ENCODE results near the gene C9orf85. TPM values are rescaled to one million over a fixed set of nuclear protein-coding genes. Genes with fewer than 3 reads are reported as not detected.
A peak's percentile ranks its signal among the peaks of the same experiment; 100 is the strongest.
"Not testable (repeated sequence)": the region's sequence is repeated elsewhere in the genome, so short reads cannot be mapped to it uniquely, and the experiment has no call there.

C9orf85 gene
- polyA plus RNA-seq, 6 donors from 2014 or later, result 2.1 to 15.7 (median 11.6) TPM

GRCh38 chr9:71936066-71936465 is 24.6 kb downstream of the C9orf85 start:
- Mint-ChIP-seq H3K4me3 (no peak overlapping the region), H3K27ac (peak overlapping the region in 4 of 6 donors; percentile 2 to 83 (median 12)), H3K27me3 (no peaks in the 10 kb centered on the region), H3K9me3 (peaks cover 0 to 4% (median 0%) of the 10 kb centered on the region in 7 donors), H3K4me1 (peaks cover 18 to 35% (median 24%) of the 10 kb centered on the region in 3 donors), H3K36me3 (no peaks in the 10 kb centered on the region)
- DNase-seq (no peak), ATAC-seq (ENCODE audit: low read depth in 2 of 2) (no peak)

- Mint-ChIP-seq H3K27ac (peak overlapping the region in 3 of 6 donors; percentile 2 to 72 (median 26)), H3K9me3 (peaks cover 0 to 4% (median 0%) of the 10 kb centered on the region in 7 donors), H3K4me1 (peaks cover 22 to 46% (median 24%) of the 10 kb centered on the region in 3 donors), H3K27me3 (no peaks in the 10 kb centered on the region), H3K4me3 (no peak overlapping the region), H3K36me3 (no peaks in the 10 kb centered on the region)
- DNase-seq (no peak), ATAC-seq (ENCODE audit: low read depth in 2 of 2) (no peak)
Measured at GRCh38 chr9:71937070-71937625, 25.7 kb downstream of the C9orf85 start.

DNA sequence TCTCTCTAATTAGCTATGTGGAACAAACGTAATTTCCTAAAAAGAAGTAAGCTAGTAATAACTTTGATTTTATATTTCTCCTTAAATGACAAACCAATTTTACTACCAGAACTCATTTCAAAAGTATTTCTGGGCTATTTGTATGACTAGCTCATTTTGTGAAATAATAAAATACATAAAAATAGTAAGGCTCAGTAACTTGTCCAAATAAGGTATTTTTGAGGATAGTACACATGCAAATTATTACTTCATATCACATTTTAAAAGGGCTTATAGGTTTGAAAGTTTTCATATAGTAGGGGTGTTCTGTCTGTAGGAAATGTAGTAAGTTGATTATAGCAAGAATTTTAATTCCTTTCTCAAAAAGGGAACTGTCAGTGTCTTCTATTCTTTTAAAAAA is 26.5 kb downstream of the C9orf85 start:
- H3K27ac Mint-ChIP-seq, result peak overlapping the region in 1 of 6 donors; percentile 16
- DNase-seq (no peak), ATAC-seq (ENCODE audit: low read depth in 2 of 2) (no peak)
- H3K4me1 Mint-ChIP-seq, result peaks cover 21 to 41% (median 24%) of the 10 kb centered on the region in 3 donors
- H3K27me3 Mint-ChIP-seq, result no peaks in the 10 kb centered on the region
- no peak overlapping the region for H3K4me3 Mint-ChIP-seq
- peaks cover 0 to under 1% (median 0%) of the 10 kb centered on the region in 7 donors for H3K9me3 Mint-ChIP-seq
- H3K36me3 Mint-ChIP-seq, result no peaks in the 10 kb centered on the region

GRCh38 chr9:71941060-71941568 is 29.7 kb downstream of the C9orf85 start:
- Mint-ChIP-seq H3K36me3 (no peaks in the 10 kb centered on the region), H3K9me3 (no peaks in the 10 kb centered on the region), H3K27me3 (no peaks in the 10 kb centered on the region), H3K27ac (no peak overlapping the region), H3K4me3 (no peak overlapping the region), H3K4me1 (peaks cover 8 to 30% (median 11%) of the 10 kb centered on the region in 3 donors)
- no peak for DNase-seq
- ATAC-seq (ENCODE audit: low read depth in 2 of 2), result no peak

DNA sequence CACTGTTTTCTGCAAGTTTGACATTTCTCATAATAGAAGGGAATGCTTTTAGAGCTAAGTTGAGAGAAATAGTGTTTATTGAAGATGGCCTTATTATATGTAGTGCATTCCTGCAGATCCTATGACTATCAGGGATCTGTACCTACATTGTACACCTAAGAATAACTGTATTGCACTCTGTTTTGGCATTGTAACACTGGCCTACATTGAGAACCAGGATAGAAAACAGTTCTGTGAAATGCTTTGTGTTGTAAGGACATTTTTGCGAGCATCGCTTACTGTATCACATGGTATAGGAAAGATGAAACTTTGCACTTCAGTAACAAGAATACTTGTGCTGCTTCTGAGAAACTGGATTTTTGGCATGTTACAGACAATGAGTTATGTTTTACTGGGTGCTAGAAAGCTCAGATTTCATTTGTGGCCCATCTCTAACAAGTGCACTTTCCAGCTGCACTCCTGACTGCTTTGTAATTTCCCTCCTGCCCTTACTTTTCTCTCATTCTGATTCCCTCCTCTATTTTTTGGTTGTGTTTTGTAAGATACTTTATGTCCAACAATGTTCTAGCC is 30.6 kb downstream of the C9orf85 start:
- peak overlapping the region in 1 of 6 donors; percentile 39 for H3K27ac Mint-ChIP-seq
- DNase-seq, result no peak
- H3K4me3 Mint-ChIP-seq, result no peak overlapping the region
- H3K4me1 Mint-ChIP-seq, result peaks cover 6 to 25% (median 9%) of the 10 kb centered on the region in 3 donors
- H3K9me3 Mint-ChIP-seq, result no peaks in the 10 kb centered on the region
- no peak for ATAC-seq (ENCODE audit: low read depth in 2 of 2)
- no peaks in the 10 kb centered on the region for H3K27me3 Mint-ChIP-seq
- H3K36me3 Mint-ChIP-seq, result peaks cover 3% of the 10 kb centered on the region in 2 donors

DNA sequence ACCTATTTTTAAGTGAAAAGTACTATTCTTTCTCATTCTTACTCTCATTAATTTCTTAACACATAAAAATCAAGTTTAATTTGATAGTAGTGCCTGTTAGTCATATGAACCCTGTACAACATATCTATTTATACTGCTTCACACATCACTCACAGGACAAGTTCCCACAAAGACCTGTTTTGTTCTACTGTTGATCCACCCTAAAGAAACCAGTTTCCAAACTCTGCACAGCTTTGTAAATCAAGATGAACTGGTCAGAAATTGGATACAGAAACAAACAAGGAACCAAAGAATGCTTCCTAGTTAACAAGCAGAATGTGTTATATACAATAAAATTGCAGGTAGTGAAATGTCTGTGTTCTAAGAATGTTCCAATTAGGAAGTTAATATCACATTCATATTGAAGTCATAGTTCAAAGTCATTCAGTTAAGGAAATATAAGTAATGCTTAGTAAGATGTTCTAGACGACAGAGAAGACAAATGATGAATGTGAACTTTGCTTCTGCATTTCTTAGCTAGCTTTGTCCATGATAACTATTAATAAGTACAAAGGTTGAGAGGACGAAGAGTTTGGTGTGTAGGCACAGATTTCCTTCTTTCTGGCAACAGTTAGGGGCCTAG is 33.4 kb downstream of the C9orf85 start:
- peaks cover 2 to 21% (median 9%) of the 10 kb centered on the region in 3 donors for H3K4me1 Mint-ChIP-seq
- H3K27me3 Mint-ChIP-seq, result no peaks in the 10 kb centered on the region
- DNase-seq (no peak), ATAC-seq (ENCODE audit: low read depth in 2 of 2) (no peak)
- H3K9me3 Mint-ChIP-seq, result no peaks in the 10 kb centered on the region
- H3K36me3 Mint-ChIP-seq, result peaks cover 7 to 15% of the 10 kb centered on the region in 2 donors
- H3K27ac Mint-ChIP-seq, result peak overlapping the region in 2 of 6 donors; percentile 12 to 50
- no peak overlapping the region for H3K4me3 Mint-ChIP-seq

DNA sequence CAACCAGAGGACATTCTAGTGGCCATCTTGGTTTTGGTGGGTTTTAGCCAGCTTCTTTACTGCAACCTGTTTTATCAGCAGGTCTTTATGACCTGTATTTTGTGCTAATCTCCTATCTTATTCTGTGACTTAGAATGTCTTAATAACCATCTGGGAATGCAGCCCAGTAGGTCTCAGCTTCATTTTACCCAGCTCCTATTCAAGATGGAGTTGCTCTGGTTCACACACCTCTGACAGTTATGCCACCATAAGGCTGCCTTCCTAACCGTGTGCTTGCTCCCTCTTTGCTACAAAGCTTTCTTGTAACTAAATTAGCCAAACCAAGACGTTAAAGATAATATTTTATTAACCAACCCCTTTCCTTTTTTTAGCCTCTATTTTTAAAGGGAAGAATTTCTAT is 43.2 kb downstream of the C9orf85 start:
- Mint-ChIP-seq H3K27ac (peak overlapping the region in 1 of 6 donors; percentile 42), H3K36me3 (peaks cover 0 to 14% of the 10 kb centered on the region in 2 donors)
- not testable (repeated sequence) for ATAC-seq (ENCODE audit: low read depth in 2 of 2); H3K4me3 Mint-ChIP-seq; H3K27me3 Mint-ChIP-seq; DNase-seq; H3K9me3 Mint-ChIP-seq; H3K4me1 Mint-ChIP-seq

- no peaks in the 10 kb centered on the region for H3K9me3 Mint-ChIP-seq
- no peak overlapping the region for H3K27ac Mint-ChIP-seq
- DNase-seq (no peak), ATAC-seq (ENCODE audit: low read depth in 2 of 2) (no peak)
- no peaks in the 10 kb centered on the region for H3K27me3 Mint-ChIP-seq
- no peaks in the 10 kb centered on the region for H3K4me1 Mint-ChIP-seq
- peaks cover 0 to 12% of the 10 kb centered on the region in 2 donors for H3K36me3 Mint-ChIP-seq
- H3K4me3 Mint-ChIP-seq, result no peak overlapping the region
Measured at GRCh38 chr9:71955300-71955915, 44.0 kb downstream of the C9orf85 start.

GRCh38 chr9:71962328-71962727 is 50.9 kb downstream of the C9orf85 start:
- peaks cover 16 to 33% of the 10 kb centered on the region in 2 donors for H3K36me3 Mint-ChIP-seq
- H3K4me3 Mint-ChIP-seq, result no peak overlapping the region
- ATAC-seq (ENCODE audit: low read depth in 2 of 2), result no peak
- peak overlapping the region in 2 of 6 donors; percentile 42 to 80 for H3K27ac Mint-ChIP-seq
- peaks cover 0 to 12% (median 4%) of the 10 kb centered on the region in 7 donors for H3K9me3 Mint-ChIP-seq
- H3K27me3 Mint-ChIP-seq, result no peaks in the 10 kb centered on the region
- H3K4me1 Mint-ChIP-seq, result no peaks in the 10 kb centered on the region
- no peak for DNase-seq

DNA sequence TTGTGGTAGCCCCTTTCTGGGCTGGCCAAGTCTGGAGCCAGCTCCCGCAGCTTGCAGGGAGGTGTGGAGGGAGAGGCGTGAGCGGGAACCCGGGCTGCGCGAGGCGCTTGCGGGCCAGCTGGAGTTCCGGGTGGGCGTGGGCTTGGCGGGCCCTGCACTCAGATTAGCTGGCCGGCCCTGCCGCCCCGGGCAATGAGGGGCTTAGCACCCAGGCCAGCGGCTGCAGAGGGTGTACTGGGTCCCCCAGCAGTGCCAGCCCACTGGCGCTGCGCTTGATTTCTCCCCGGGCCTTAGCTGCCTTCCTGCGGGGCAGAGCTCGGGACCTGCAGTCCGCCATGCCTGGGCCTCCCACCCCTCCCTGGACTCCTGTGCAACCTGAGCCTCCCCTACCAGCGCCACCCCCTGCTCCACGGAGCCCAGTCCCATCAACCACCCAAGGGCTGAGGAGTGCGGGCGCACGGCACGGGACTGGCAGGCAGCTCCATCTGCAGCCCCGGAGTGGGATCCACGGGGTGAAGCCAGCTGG is 52.1 kb downstream of the C9orf85 start:
- not testable (repeated sequence) for H3K4me1 Mint-ChIP-seq; H3K27ac Mint-ChIP-seq; DNase-seq; ATAC-seq (ENCODE audit: low read depth in 2 of 2); H3K27me3 Mint-ChIP-seq; H3K4me3 Mint-ChIP-seq
- H3K9me3 Mint-ChIP-seq, result peaks cover under 1 to 23% (median 15%) of the 10 kb centered on the region in 7 donors
- peaks cover 28 to 42% of the 10 kb centered on the region in 2 donors for H3K36me3 Mint-ChIP-seq

GRCh38 chr9:71965403-71965802 is 54.0 kb downstream of the C9orf85 start:
- H3K4me3 Mint-ChIP-seq, result no peak overlapping the region
- no peaks in the 10 kb centered on the region for H3K4me1 Mint-ChIP-seq
- no peak for ATAC-seq (ENCODE audit: low read depth in 2 of 2)
- no peak for DNase-seq
- peaks cover 35 to 50% of the 10 kb centered on the region in 2 donors for H3K36me3 Mint-ChIP-seq
- peaks cover 6 to 32% (median 26%) of the 10 kb centered on the region in 7 donors for H3K9me3 Mint-ChIP-seq
- no peak overlapping the region for H3K27ac Mint-ChIP-seq
- H3K27me3 Mint-ChIP-seq, result no peaks in the 10 kb centered on the region

DNA sequence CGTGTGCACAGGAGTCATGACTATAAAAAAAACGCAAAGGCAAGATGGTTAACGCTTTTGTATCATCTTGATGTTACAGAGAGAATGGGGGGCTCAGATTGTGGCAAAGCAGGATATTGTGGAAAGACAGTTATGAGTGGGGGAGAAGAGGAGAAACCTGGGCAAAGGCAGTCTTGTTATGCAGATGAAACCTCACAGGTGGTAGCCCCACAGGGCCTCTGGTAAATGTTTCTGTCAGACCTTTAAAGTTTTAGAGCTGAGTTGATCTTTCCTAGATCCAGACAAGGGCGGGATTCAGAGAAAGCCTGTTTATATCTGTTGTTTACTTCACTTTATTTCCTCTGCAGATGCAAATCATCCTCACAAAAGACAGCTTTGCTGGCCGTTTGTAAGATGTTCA is 55.2 kb downstream of the C9orf85 start:
- Mint-ChIP-seq H3K4me1 (peaks cover 0 to 3% (median 0%) of the 10 kb centered on the region in 3 donors), H3K4me3 (no peak overlapping the region), H3K27me3 (no peaks in the 10 kb centered on the region), H3K9me3 (peaks cover 6 to 33% (median 26%) of the 10 kb centered on the region in 7 donors), H3K36me3 (peaks cover 35 to 52% of the 10 kb centered on the region in 2 donors), H3K27ac (peak overlapping the region in 2 of 6 donors; percentile 0 to 18)
- ATAC-seq (ENCODE audit: low read depth in 2 of 2) (no peak), DNase-seq (no peak)

DNA sequence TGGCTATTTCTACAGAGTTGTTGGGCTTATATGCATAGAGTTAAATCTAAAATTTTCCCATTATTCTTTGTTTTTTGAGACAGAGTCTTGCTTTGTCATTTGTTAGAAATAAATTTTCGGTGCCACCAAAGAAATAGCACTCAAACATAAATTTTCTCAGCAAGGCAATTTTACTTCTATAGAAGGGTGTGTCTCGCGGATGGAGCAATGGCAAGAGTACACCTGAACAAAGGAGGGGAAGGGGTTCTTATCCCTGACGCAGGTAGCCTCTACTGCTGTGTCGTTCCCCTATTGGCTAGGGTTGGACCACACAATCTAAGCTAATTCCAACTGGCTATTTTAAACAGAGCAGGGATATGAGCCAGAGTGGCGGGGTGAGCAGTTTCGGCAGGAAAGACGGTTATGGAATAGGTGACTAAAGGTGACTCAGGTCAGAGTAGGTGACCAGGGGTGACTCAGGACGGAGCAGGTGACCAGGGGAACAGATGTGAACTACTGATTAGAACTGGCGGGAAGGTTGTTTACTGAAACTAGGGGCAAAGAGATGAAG is 57.2 kb downstream of the C9orf85 start:
- DNase-seq, result no peak

More for the DNA sequence above, 57.2 kb downstream of the C9orf85 start:
- H3K4me3 Mint-ChIP-seq, result no peak overlapping the region
- peak overlapping the region in 4 of 6 donors; percentile 8 to 79 (median 12) for H3K27ac Mint-ChIP-seq
- peaks cover 0 to 3% (median 0%) of the 10 kb centered on the region in 3 donors for H3K4me1 Mint-ChIP-seq
- no peaks in the 10 kb centered on the region for H3K27me3 Mint-ChIP-seq
- peaks cover 6 to 33% (median 26%) of the 10 kb centered on the region in 7 donors for H3K9me3 Mint-ChIP-seq
- peaks cover 35 to 49% of the 10 kb centered on the region in 2 donors for H3K36me3 Mint-ChIP-seq
- no peak for ATAC-seq (ENCODE audit: low read depth in 2 of 2)
